Liver (tissue), 9 donors: ENCODE results near the gene FEZF2. TPM values are rescaled to one million over a fixed set of nuclear protein-coding genes. Genes with fewer than 3 reads are reported as not detected.

Source experiments
- DNase-seq: peaks from one replicate; pipeline ENCODE4 v3.0.0-alpha.2; 2017; ENCODE audit warnings: low spot score
- H3K27ac ChIP-seq, 2 donors: one replicate each; pipeline ENCODE4 v1.7.0; 2013; ENCODE audit warnings: inconsistent platforms in 2 of 2, low read length in 2 of 2, control low read depth in 1 of 2, low read depth in 1 of 2, mild to moderate bottlenecking in 1 of 2
- H3K27me3 ChIP-seq, 4 donors: one replicate each; pipeline versions ENCODE4 v1.6.1 to v1.7.0; 2013; ENCODE audit warnings: low read length in 3 of 4, inconsistent platforms in 1 of 4, mild to moderate bottlenecking in 1 of 4, moderate library complexity in 1 of 4; ENCODE audit not compliant: control insufficient read depth in 4 of 4, insufficient read depth in 4 of 4
- H3K36me3 ChIP-seq, 4 donors: one replicate each; pipeline versions ENCODE4 v1.6.1 to v1.7.0; 2013; ENCODE audit warnings: low read length in 3 of 4, mild to moderate bottlenecking in 3 of 4, low read depth in 1 of 4, moderate library complexity in 1 of 4; ENCODE audit not compliant: control insufficient read depth in 4 of 4, insufficient read depth in 3 of 4
- H3K4me1 ChIP-seq, 4 donors: one replicate each; pipeline versions ENCODE4 v1.6.1 to v1.7.0; 2013; ENCODE audit warnings: low read length in 3 of 4, mild to moderate bottlenecking in 3 of 4, moderate library complexity in 1 of 4; ENCODE audit not compliant: control insufficient read depth in 4 of 4, insufficient read depth in 4 of 4
- H3K4me3 ChIP-seq, 3 donors: one replicate each; pipeline versions ENCODE4 v1.6.1 to v1.7.0; 2013; ENCODE audit warnings: low read length in 3 of 3, control low read depth in 1 of 3, low read depth in 1 of 3, mild to moderate bottlenecking in 1 of 3
- H3K9ac ChIP-seq, 2 donors: one replicate each; pipeline ENCODE4 v1.7.0; 2013; ENCODE audit warnings: low read length in 2 of 2, mild to moderate bottlenecking in 2 of 2, moderate library complexity in 2 of 2, control low read depth in 1 of 2, low read depth in 1 of 2
- H3K9me3 ChIP-seq, 4 donors: one replicate each; pipeline versions ENCODE4 v1.6.1 to v1.7.0; 2013; ENCODE audit warnings: low read length in 3 of 4; ENCODE audit not compliant: control insufficient read depth in 4 of 4
- ATF3 ChIP-seq: IDR thresholded peaks from 2 replicates; pipeline ENCODE4 v1.6.1; 2016; ENCODE audit warnings: antibody characterized with exemption
- CTCF ChIP-seq: fragments of 150-350 bp; IDR thresholded peaks from 2 replicates; pipeline ENCODE4 v1.5.1; 2017; ENCODE audit warnings: improper control_type of control experiment, low read depth, low read length; ENCODE audit not compliant: missing input control
- EGR1 ChIP-seq, 2 donors: IDR thresholded peaks; 2 replicates each; pipeline ENCODE4 v1.6.1; 2016 to 2018; ENCODE audit warnings: antibody characterized with exemption in 2 of 2, low read depth in 2 of 2
- FOXA1 ChIP-seq: IDR thresholded peaks from 2 replicates; pipeline ENCODE4 v1.6.1; 2016; ENCODE audit warnings: antibody characterized with exemption
- FOXA2 ChIP-seq: IDR thresholded peaks from 2 replicates; pipeline ENCODE4 v1.6.1; 2016; ENCODE audit warnings: antibody characterized with exemption
- GABPA ChIP-seq, 2 donors: IDR thresholded peaks in 1 of 2; conservative IDR thresholded peaks in 1 of 2; 2 replicates each; pipeline ENCODE4 v1.6.1; 2016; ENCODE audit warnings: antibody characterized with exemption in 2 of 2, mild to moderate bottlenecking in 1 of 2, moderate library complexity in 1 of 2
- HNF4A ChIP-seq, 2 donors: conservative IDR thresholded peaks; 2 replicates each; pipeline ENCODE4 v1.6.1; 2016; ENCODE audit warnings: antibody characterized with exemption in 2 of 2, mild to moderate bottlenecking in 2 of 2
- JUND ChIP-seq, 2 donors: IDR thresholded peaks; 2 replicates each; pipeline ENCODE4 v1.6.1; 2016; ENCODE audit warnings: antibody characterized with exemption in 2 of 2
- NR2F2 ChIP-seq: IDR thresholded peaks from 2 replicates; pipeline ENCODE4 v1.6.1; 2016; ENCODE audit warnings: antibody characterized with exemption
- RAD21 ChIP-seq, 2 donors: IDR thresholded peaks; 2 replicates each; pipeline ENCODE4 v1.6.1; 2016; ENCODE audit warnings: antibody characterized with exemption in 2 of 2, mild to moderate bottlenecking in 2 of 2
- REST ChIP-seq: IDR thresholded peaks from 2 replicates; pipeline ENCODE4 v1.6.1; 2016; ENCODE audit warnings: antibody characterized with exemption, mild to moderate bottlenecking
- RXRA ChIP-seq, 2 donors: IDR thresholded peaks; 2 replicates each; pipeline ENCODE4 v1.6.1; 2017 to 2018; ENCODE audit warnings: antibody characterized with exemption in 2 of 2, mild to moderate bottlenecking in 1 of 2
- SP1 ChIP-seq: IDR thresholded peaks from 2 replicates; pipeline ENCODE4 v1.6.1; 2018; ENCODE audit warnings: antibody characterized with exemption, mild to moderate bottlenecking
- TAF1 ChIP-seq: conservative IDR thresholded peaks from 2 replicates; pipeline ENCODE4 v1.6.1; 2016; ENCODE audit warnings: antibody characterized with exemption, mild to moderate bottlenecking
- YY1 ChIP-seq: IDR thresholded peaks from 2 replicates; pipeline ENCODE4 v1.6.1; 2016; ENCODE audit warnings: antibody characterized with exemption, mild to moderate bottlenecking
- ZBTB33 ChIP-seq: IDR thresholded peaks from 2 replicates; pipeline ENCODE4 v1.6.1; 2016; ENCODE audit warnings: antibody characterized with exemption
- WGBS: extraction: QIAGEN DNeasy Blood & Tissue Kit; methylation state at CpG from one replicate; pipeline ENCODE4 v1.1.7; 2013; 5-methylcytosine and 5-hydroxymethylcytosine counted together
- polyA plus RNA-seq, 2 donors: library from polyadenylated mRNA; stranded (reverse) in 1 of 2; unstranded in 1 of 2; fragments of 200-250 nt in 1 of 2; fragments of >200 nt in 1 of 2; fragmentation: Nextera tagmentation in 1 of 2; extraction: Ambion mirVana in 1 of 2; gene quantifications; one replicate each; pipeline versions ENCODE4 v1.2.1 to v1.2.3, GENCODE V29; 2013 to 2015
- total RNA-seq, 2 donors: library from RNA; depleted of rRNA; stranded (reverse); fragments of >200 nt; gene quantifications; one replicate each; pipeline ENCODE4 v1.2.3, GENCODE V29; 2014
- TF ChIP-seq, protein P1 (sequence below): IDR thresholded peaks from 2 replicates; pipeline ENCODE4 v1.6.1; 2016; ENCODE audit warnings: antibody characterized with exemption
- donor health status: healthy.
- donor health status: healthy.
- donor health status: healthy.
- donor health status: healthy.
- donor health status: healthy.

Gene FEZF2
- total and polyA plus RNA-seq, 4 donors, result not detected

GRCh38 chr3:62392626-62393292 lies 19.4 kb upstream of the FEZF2 start:
- Histone ChIP-seq H3K27ac (no peak overlapping the region), H3K4me3 (no peak overlapping the region), H3K4me1 (no peaks in the 10 kb centered on the region), H3K36me3 (no peaks in the 10 kb centered on the region), H3K27me3 (peaks cover 0 to 2% (median 0%) of the 10 kb centered on the region in 4 donors), H3K9me3 (peaks cover 0 to 6% (median 0%) of the 10 kb centered on the region in 4 donors), H3K9ac (no peak overlapping the region)
- 41% methylated on average over 5 of the region's 5 CpGs for WGBS
- TF ChIP-seq GABPA (IDR thresholded peaks at IDR 0.05 in 1 of 2, conservative IDR thresholded peaks at IDR 0.05 in 1 of 2) (no peak), YY1 (no peak), TAF1 (no peak), CTCF (no peak), RAD21 (IDR thresholded peaks at IDR 0.05) (no peak), RXRA (IDR thresholded peaks at IDR 0.05) (no peak), FOXA2 (no peak), ZBTB33 (no peak), NR2F2 (no peak), REST (no peak), ATF3 (no peak), FOXA1 (no peak), JUND (IDR thresholded peaks at IDR 0.05) (no peak), EGR1 (IDR thresholded peaks at IDR 0.05; ENCODE audit: low read depth in 2 of 2) (no peak), HNF4A (conservative IDR thresholded peaks at IDR 0.05) (no peak), SP1 (no peak)
- TF ChIP-seq, protein P1, sequence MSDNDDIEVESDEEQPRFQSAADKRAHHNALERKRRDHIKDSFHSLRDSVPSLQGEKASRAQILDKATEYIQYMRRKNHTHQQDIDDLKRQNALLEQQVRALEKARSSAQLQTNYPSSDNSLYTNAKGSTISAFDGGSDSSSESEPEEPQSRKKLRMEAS, result no peak
- DNase-seq, result no peak
